CMK (cell line): ENCODE results near the gene ANAPC10.
"Not testable (repeated sequence)": the region's sequence is repeated elsewhere in the genome, so short reads cannot be mapped to it uniquely, and the experiment has no call there.

Source experiments
- DNase-seq: peaks from one replicate; pipeline ENCODE4 v3.0.0-alpha.2; 2010; ENCODE audit warnings: low read depth

Gene ANAPC10

GRCh38 chr4:145003675-145004074 lies 94.3 kb downstream of the ANAPC10 start:
- no peak for DNase-seq

GRCh38 chr4:145001635-145002034 lies 96.4 kb downstream of the ANAPC10 start:
- DNase-seq: no peak

- not testable (repeated sequence) for DNase-seq
These were observed 97.3 kb downstream of the ANAPC10 start for GRCh38 chr4:145000656-145001055.

- no peak for DNase-seq
These were observed 108.7 kb downstream of the ANAPC10 start for GRCh38 chr4:144989306-144989705.

- no peak for DNase-seq
These were observed 112.5 kb downstream of the ANAPC10 start for GRCh38 chr4:144985531-144985930.

GRCh38 chr4:144985014-144985413 lies 113.0 kb downstream of the ANAPC10 start:
- DNase-seq: no peak

GRCh38 chr4:144984241-144984640 lies 113.8 kb downstream of the ANAPC10 start:
- DNase-seq: no peak

- DNase-seq: no peak
These were observed 122.3 kb downstream of the ANAPC10 start for GRCh38 chr4:144975718-144976117.

- DNase-seq: no peak
These were observed 127.4 kb downstream of the ANAPC10 start for GRCh38 chr4:144970597-144970996.

- DNase-seq: no peak
These were observed 128.2 kb downstream of the ANAPC10 start for GRCh38 chr4:144969821-144970220.

GRCh38 chr4:144968606-144969005 lies 129.4 kb downstream of the ANAPC10 start:
- DNase-seq: no peak

GRCh38 chr4:144967161-144967560 lies 130.8 kb downstream of the ANAPC10 start:
- no peak for DNase-seq

GRCh38 chr4:144962300-144962699 lies 135.7 kb downstream of the ANAPC10 start:
- DNase-seq: no peak

- no peak for DNase-seq
These were observed 142.9 kb downstream of the ANAPC10 start for GRCh38 chr4:144955104-144955503.

GRCh38 chr4:144954230-144954629 lies 143.8 kb downstream of the ANAPC10 start:
- no peak for DNase-seq

GRCh38 chr4:144948421-144948820 lies 149.6 kb downstream of the ANAPC10 start:
- DNase-seq: no peak

- DNase-seq: no peak
These were observed 150.0 kb downstream of the ANAPC10 start for GRCh38 chr4:144948009-144948408.
